Muscle of back (tissue), 11 donors: ENCODE measurements around the gene SLX9. TPM values are rescaled to one million over a fixed set of nuclear protein-coding genes. Genes with fewer than 3 reads are reported as not detected.

ENCODE experiments used
- DNase-seq, 3 donors: peaks; one replicate each; pipeline versions ENCODE4 v3.0.0 to v3.0.0-alpha.2; 2013
- polyA plus RNA-seq, 10 donors: library from polyadenylated mRNA; unstranded; fragments of 120-200 nt; gene quantifications; one replicate each; pipeline ENCODE4 v1.2.1, GENCODE V29; 2013; ENCODE audit not compliant: insufficient read length in 10 of 10

SLX9 gene
- polyA plus RNA-seq, 10 donors = 13.2 to 22.1 (median 15.8) TPM

DNA sequence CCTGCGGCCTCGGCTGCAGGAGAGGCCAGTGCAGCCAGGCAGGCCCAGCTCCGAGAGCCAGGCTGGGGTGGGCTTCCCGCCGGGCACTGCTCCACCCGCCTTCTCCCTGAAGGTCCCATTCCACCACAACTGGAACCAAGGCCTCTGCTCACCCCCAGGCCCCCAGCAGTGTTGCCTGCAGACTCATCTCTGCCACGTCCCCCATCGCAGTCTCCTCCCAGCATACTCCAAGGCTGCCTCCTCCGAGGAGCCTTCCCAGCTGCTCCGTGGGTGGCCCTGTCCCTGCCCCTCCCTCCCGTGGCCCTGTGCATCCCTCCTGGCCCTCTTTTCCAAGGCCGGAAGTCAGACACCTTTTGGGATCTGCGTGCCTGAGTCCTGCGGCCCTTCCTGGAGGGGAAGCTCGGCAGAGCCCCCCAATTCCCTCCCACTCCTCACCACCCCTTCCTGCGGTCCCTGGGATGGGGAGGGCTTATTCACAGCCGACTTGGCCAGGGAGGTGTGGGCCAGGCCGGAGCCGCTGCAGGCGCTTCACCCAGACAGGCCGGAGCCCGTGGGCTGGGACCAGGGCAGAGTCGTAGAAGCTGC, 47.6 kb downstream of the SLX9 start:
- no peak for DNase-seq

- peak in 1 of 3 donors; percentile 18 for DNase-seq
Observed at GRCh38 chr21:44987886-44988606, 48.2 kb downstream of the SLX9 start.

- peak in 1 of 3 donors; percentile 16 for DNase-seq
Observed at GRCh38 chr21:44988607-44989536, 49.0 kb downstream of the SLX9 start.

DNA sequence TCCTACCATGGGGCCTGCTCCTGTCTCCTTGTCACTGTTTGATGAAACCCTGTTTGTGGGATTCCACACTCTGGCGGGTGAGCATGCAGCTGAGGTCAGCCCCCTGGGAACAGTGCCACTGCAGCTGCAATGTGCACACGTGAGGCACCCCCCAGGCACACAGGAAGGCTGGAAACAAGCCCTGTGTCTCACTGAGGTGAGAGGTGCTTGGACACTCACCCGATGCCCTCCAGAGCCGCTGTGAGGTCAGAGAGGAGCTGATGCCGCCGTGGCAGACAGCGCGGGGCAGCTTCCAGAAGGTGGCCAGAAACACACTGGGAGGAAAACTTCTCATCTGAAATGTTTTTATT, 49.7 kb downstream of the SLX9 start:
- no peak for DNase-seq

DNA sequence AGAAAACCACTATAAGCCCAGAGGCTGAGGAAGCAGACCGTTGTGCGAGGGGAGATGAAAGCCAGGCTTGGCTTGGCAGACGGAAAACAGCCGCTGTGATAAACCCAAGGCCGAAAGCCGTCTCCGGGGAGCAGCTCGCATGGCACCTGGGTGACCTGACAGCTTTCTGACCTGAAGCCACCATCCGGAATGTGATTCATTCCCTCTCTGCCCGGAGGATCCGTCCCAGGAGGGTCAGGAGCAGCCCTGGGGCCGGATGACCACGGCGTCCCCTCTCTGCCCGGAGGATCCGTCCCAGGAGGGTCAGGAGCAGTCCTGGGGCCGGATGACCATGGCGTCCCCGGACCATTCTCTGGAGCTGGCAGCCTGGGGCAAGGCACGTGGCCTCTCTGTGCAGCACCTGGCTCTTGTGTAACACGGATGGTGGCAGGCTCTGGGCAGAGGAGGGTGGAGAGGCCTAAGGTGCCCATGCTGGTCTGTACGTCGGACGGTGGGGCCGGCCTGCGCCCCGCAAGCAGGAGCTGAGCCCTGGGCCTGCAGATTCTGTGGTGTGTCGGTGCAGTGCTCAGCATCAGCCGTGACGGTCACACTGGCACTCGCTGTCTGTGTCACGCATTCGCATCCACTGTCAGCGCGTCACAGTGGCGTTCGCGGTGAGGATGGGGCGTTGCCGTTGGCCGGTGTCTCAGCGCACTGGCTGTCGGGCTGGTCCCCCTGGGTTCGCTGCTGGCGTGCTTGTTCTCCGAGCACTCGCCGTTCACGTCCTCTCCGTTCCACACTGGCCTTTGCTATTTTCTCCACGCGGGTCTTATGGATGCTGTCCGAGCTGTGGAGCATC, 50.3 kb downstream of the SLX9 start:
- no peak for DNase-seq

- DNase-seq = no peak
Observed at GRCh38 chr21:44990921-44991320, 51.1 kb downstream of the SLX9 start.

DNA sequence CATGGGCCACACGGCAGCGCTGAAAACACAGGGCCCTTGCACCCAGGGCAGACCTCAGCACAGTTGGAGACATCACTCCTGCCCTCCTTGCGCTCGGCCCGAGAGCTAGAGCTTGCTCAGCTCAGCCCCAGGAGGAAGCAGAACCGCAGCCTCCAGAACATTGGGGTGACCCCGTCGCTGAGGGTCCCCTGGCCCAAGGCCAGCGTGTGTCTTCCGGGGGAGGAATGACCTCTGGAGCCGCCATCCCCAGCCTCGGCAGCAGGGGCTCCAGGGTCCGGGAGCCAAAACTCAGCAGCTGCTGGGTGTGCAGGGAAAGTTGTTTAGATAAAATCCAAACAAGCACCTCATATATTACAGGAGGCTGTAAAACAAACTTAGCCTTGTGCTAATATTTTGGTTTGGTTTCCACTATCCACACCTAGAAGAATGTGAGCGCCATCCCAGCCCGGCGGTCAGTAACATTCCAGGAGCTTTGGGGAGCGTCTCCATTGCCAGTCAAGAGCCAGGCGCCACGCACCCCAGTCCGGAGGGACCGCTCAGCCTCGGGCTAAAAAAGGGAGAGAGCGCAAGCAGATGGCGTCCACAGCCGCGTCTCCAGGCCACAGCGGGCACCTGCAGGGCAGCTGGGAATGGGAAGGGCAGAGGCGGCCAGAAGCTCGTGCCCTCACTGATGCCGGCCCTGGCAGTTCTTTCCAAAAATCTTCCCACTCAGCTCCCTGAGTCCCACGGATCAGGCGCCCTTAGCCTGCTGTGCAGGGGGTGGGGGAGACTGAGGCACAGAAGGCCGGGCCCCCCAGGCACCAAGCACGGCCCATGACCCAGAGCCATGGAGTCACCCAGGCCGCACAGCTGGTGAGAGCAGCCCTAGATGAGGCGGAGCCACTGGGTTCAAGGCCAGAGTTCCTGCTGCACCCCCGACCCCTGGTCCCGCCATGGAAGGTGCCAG, 52.0 kb downstream of the SLX9 start:
- peak in 1 of 3 donors; percentile 70 for DNase-seq

DNA sequence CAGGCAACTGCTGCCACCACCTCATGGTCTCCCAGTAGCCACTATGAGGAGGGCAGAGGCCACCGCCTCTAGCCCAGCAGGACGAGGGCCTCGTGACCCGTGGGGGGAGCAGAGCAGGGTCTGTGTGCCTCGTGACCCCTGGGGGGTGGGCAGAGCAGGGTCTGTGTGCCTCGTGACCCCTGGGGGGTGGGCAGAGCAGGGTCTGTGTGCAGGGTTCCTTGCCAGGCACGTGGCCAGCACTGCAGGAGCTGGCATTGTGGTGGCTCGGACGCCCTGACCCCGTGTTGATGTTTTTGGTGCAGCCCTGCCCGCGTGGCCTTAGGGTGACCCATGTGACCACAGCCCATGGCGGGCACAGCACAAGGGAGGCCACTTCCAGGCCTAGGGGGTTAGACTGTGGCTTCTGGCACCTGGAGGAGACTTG, 52.8 kb downstream of the SLX9 start:
- DNase-seq = no peak

DNA sequence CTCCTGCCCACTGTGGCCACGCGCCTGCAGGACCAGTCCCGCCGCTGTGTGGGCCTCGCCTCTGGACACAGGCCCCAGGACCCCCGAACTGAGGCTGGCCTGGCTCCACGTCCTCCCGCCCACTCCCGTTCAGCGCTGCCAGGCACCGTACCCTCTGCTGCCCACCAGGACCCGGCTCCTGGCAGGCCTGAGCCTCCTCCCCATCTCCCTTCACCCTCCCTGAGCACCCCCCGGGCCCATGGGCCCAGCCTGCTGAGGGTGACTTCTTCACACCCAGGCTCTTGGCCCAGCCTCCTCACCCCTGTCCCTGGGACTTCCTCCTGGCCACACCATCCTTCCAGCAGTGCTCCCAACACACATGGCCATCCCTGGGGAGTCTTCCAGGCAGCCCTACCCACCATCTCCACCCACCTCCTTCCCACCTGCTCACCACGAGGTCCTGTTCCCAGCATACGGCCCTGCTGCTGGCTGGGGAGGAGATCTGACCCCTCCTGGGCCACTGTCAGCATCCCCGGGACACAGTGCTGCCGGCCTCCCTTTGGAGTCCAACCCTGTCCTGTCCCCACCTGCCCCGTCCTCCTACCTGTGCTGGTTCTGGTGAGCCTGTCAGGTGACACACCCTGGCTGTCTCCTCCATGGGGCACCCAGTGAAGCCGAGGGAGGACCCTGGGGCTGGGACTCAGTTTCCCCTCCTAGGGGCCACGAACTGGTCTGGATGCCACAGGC, 53.7 kb downstream of the SLX9 start:
- DNase-seq = no peak

GRCh38 chr21:44994047-44994694, 54.3 kb downstream of the SLX9 start:
- DNase-seq = peak; percentile 86 to 96 (median 91)

DNA sequence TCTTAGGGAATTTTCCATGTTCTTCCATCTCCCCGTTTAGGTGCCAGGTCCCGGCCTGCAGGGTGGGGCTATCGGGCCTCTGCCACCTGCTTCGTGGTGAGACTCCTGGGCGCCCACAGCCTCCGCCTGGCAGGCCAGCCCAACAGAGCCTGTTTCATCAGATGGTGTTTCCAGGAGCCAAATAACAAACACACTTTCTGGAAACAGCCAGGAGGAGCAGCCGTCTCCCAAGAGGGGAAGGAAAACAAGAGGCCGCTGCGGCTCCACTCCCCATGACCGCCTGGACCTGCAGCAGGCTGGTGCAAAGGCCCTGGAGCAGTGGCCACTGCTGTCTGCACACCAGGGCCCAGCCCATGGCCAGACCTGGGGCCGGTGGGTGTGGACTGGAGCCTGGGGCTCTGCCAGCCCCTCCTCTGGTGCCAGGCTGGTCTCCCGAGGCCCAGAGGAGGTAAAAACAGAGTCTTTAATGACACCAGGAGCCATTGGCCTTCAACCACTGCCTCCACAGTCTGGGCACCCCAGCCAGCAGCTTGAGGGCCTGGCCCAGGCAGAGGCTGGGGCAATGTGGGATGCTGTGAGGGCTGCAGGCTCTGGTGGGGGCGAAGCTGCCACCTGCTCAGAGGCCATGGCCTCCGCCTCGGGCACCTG, 55.0 kb downstream of the SLX9 start:
- peak; percentile 52 to 88 (median 69) for DNase-seq

DNA sequence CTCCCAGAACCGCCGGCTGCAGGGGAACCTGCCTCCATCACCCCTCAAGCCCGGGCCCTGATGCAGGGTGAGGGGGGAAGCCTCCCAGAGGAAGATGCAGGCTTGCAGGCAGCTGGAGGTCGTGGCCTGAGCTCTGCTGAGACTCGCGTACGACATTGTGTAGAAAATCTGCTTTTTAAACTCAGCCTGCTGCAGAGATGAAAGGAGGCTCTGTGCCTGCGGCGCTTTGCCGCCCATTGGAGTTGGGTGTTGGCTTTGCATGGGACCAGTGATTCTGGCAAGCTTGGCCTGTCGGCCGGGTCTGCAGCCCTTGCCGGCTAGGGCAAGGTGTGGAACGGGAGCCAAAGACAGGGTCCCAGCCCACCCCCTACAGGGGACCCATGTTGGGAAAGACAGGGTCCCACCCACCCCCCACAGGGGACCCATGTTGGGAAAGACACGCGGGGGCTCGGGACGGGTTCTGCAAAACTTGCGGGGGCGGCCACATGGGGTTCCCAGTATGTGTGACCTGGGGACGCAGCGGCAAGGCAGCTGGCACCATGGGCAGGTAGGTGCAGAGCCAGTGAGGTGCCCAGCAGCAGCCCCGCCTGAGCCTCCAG, 55.6 kb downstream of the SLX9 start:
- peak in 1 of 3 donors; percentile 58 for DNase-seq

DNA sequence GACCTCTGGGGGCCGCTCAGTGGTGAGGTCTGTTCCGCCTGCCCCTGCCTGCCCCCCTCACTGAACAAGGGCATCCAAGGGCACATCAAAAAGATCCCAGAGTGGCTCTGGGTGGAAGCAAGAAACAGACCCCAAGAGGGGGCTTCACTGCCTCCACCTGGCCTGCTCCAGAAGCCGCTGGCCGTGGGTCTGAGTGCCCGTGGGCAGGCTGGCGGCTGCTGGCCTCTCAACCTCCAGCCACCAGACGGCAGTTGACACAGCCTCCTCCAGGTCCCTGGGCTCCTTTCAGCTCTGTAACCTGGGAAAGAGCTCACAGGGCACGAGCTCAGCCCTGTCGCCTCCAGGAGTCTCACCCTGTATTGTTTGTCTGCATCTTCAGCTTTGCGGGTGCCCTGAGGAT, 56.3 kb downstream of the SLX9 start:
- DNase-seq = no peak

GRCh38 chr21:44996501-44996921, 56.7 kb downstream of the SLX9 start:
- DNase-seq = no peak

GRCh38 chr21:44996983-44997936, 57.4 kb downstream of the SLX9 start:
- DNase-seq = no peak

DNA sequence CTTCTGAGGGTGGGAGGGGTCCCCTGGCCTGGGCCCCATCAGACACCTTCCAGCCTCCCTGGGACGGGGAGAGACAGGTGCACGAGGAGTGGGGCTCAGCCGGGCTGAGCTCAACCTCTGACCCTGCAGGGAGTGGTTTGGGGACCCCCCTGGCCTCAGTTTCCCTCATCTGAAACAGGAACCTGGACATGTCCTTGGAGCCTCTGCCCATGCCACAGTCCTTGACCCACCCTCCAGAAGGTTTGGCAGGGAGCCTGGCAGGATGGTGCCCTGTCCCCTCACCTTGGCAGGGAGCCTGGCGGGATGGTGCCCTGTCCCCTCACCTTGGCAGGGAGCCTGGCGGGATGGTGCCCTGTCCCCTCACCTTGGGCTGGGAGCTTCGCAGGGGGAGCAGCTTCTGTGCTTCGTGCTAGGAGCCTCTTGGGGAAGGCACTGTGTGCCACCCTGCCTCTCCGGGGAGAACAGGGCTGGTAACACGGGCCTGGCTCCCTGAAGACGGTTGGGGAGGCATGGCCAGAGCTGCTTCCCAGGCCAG, 58.3 kb downstream of the SLX9 start:
- DNase-seq = no peak
